NK-92 treated with Interleukin-12 subunit alpha and Interleukin-12 subunit beta, amount 100 ng/mL, for 24 hours (cell line): ENCODE data around the gene MFRP.
A peak's percentile ranks its signal among the peaks of the same experiment; 100 is the strongest.

Source experiments
- DNase-seq: peaks from one replicate; lab custom pipeline; 2025; lab: John Stamatoyannopoulos, UW

MFRP gene

GRCh38 chr11:119359365-119360214, 13.1 kb upstream of the MFRP start:
- no peak for DNase-seq

- DNase-seq: no peak
These were observed 10.6 kb upstream of the MFRP start for GRCh38 chr11:119357074-119357473.

GRCh38 chr11:119356349-119357031, 10.0 kb upstream of the MFRP start:
- peak; percentile 30 for DNase-seq

DNA sequence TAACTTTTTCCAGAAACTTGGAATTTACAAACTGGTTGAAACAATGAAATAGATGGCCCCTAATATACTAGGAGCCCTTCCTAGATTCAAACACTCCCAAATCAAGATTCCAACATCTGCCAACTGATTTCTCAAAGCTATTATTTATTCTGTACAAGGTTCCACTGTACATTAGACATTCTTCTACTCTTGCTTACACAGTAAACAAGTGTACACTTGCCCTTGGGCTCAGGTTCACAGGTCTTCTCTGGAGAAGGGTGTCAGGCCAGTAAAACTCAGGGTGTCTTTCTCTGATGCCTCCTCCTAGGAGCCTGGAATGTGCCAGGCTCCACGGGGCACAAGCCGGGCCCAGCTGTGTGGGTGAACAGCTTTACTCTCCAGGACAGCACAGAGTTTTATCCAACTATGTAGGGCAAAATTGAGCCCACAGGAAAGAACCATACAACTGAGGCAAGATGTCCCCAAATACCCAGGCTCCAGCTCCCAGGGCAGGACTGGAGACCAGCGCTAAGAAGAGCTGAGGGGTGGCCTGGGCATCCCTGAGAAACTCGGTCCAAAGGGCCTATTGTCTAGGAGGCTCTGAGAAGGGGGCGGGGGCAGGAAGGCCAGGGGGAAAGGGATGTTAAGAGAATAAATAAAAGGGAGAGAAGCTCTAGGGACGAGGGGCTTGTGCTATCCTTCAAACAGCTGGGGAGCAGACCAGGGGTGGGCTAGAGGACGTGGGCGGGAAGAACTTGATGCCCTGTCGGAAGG, 8.8 kb upstream of the MFRP start:
- DNase-seq: no peak

DNA sequence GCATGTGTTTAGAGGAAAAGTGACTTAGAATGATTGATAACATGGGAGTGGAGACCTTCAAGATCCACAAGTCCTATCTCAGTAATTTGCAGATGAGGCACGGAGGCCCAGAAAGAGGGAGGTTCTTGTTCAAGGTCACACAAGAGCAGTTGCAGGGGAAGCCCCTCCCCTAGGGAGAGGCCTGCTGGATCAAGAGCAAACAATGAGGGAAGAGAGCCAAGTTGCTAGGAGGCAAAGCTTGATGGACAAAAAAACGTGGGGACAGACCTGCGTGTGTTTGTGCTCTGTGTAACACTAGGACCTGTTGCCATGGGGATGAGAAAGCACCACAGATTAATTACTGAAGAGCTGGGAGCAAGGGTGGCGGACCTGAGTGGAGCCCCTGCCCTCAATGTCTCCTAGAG, 6.4 kb upstream of the MFRP start:
- DNase-seq: no peak

DNA sequence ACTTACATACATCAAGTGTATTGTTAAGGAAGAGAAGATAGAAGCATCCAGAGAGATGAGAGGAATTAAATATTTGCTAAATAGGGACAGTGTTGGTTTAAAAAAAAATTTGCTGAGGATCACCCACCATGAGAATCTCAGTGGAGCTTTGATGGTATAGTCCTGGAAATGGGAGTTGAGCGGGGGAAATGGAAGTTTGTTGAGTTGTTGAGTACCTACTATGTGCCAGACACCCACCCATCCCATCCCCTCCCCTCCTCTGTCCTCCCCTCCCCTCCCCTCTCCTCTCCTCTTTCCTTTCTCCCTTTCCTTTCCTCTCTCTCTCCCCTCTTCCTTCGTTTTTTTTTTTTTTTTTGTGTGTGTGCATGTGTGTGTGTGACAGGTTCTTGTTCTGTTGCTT, 4.7 kb upstream of the MFRP start:
- no peak for DNase-seq

DNA sequence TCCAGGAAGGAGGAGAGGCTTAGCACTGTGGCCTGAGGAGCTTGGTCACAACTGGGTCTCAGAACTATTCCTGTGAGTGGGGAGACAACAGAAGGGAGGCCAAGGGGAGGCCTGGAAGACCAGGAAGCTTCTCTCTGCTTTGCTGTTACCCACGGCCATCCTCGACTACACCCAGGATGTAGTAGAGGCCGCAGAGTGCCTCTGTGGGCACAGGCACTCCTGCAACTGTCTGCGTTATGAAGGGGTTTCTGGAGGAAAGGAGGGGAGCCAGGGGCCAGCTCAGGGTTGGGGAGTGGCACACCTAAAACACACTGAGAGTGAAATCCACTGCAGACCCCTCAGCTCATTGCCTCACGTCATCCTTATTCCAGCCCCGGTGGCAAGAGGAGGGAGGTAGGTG, 3.8 kb upstream of the MFRP start:
- DNase-seq: no peak

DNA sequence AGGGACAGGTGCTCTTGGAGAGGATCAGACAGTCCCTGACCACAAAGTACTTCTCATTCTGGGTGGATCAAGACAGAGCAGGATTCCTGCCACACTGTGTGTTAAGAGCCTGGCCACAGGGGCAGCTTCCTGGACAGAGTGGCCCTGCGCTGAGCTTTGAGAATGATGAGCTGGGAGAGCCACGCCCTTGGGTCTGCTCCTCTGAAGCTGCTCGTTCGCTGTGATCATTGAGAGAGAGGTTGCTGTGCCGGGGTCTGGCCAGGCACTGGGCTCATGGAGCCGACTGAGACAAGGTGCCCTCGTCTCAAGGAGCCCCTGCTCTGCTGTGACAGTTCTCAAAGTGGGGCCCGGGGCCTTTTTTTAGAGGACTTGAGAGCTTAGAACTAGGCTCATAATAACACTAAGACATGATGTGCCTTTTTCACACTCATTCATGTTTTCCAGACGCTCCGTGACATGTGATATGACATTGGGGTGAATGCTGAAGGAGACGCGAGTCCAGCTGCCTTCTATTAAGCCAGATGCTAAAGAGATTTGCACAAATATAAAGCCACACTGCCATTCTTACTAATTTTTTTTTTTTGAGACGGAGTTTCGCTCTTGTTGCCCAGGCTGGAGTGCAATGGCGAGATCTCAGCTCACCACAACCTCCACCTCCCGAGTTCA, 1.6 kb upstream of the MFRP start:
- DNase-seq: no peak

DNA sequence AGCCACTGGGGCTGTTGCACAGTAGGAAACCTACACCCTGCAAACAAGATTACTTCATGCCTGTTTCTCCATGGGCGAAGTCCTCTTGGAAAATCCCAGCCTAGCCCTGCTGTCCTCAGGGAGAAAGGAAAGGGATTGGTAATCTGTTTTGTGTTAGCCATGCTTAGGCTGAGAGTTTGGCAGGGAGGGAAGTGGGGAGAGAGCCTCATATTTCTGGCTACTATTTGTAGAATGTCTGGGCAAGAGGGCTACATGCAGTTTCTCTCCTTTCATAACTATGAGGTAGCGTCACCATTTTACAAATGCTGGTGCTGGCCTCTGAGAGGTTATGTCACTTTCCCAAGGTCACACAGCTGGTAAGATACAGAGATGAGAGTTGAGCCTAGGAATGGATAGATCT, 737 bp upstream of the MFRP start:
- no peak for DNase-seq

GRCh38 chr11:119345685-119346084, 820 bp downstream of the MFRP start:
- DNase-seq: no peak

GRCh38 chr11:119344291-119345010, 2.1 kb downstream of the MFRP start:
- no peak for DNase-seq

GRCh38 chr11:119343726-119344125, 2.8 kb downstream of the MFRP start:
- no peak for DNase-seq

- DNase-seq: no peak
These were observed 4.0 kb downstream of the MFRP start for GRCh38 chr11:119342362-119343130.

DNA sequence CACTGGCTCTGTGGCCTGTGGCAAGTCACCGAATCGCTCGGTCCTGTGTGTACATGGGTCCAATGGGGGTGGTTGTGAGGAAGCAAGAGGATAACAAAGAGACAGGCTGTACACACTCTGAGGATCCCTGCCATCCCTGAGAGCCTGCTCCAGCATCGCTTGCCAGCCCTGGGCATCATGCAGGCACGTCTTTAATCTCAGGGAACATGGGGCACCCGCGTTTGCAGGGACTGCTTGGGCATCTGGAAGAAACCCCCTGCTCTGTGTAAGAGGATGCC, 4.5 kb downstream of the MFRP start:
- no peak for DNase-seq

DNA sequence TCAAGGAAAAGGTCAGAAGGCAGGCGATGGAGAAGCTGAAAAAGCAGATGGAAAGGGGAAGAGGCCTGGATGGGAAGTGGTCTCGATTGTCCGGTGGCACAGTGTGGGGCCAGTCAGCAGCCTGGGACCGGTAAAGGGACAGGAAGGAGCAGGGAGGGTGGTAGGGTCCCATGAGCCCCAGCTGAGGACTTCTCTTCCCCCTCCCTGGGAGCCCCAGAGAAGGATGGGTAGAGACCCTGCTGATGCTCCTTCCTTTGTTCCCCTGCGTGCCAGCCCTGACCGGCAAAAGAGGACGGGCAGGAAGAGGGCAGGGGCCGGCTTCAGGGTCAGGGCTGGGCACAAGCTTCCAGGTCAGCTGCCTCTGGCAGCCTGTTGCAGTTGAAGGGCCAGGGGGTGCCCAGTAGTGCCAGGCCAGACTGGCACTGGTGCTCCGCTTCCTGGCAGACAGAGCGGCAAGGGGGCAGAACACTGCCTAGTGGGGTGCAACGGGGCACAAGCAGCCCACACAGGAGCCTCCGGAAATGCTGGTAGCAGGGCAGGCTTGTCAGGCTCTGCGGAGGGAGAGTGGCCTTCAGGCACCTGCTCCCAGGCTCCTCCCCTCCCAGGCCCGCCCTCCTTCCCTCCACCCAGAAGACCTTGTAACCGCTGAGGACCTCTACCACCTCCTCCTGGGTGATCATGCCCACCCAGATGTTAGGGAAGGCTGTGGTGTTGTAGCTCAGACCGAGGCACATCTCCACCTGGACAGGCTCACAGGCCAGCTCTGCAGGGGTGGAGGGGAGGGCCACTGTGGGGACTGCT, 5.1 kb downstream of the MFRP start:
- no peak for DNase-seq

DNA sequence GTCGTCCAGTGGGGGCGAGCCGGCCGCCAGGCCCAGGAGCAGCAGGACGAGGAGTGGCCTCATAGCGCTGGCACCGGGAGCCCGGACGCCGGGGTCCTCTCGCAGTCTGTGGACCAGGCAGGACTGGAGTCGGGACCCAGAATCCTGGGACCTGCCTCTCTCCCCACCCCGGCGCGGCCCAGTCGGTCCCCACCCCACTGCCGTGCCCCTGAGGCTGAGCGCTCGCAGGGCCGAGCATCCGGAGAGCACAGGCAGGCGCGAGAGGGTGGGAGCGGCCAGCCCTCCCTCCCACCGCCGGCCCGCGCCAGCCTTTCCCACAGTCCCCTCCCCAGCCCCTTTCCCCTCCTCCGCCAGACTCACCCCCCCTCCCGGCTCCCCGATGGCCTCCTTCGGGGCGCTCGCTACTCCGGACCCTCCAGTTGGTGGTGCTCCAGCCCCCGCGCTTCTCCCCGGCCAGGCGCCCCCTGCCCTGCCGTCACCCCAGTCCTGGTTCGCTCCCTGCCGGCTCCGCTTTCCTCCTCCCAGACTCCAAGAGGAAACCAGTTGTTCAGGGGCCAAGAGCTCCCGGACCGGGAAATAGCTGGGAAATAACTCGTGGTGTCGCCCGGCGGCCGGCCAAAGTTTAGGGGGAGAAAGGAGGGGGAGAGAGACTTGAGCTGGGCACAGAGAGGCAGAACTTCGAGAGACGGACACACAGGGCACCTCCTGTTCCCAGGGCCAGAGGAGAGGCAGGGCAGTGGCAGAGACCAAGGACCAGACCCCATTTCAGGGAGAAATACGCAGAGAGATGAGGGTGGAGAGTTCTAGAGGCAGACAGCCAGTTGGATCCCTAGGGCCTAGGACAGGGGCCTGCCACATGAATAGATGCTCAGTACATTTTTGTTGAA, 5.9 kb downstream of the MFRP start, which contains the start of gene C1QTNF5:
TSS of gene C1QTNF5 (minus strand) at position 549 of the 887 bp plus-strand sequence. CDS start at position 63, 486 bp downstream.
- no peak for DNase-seq

DNA sequence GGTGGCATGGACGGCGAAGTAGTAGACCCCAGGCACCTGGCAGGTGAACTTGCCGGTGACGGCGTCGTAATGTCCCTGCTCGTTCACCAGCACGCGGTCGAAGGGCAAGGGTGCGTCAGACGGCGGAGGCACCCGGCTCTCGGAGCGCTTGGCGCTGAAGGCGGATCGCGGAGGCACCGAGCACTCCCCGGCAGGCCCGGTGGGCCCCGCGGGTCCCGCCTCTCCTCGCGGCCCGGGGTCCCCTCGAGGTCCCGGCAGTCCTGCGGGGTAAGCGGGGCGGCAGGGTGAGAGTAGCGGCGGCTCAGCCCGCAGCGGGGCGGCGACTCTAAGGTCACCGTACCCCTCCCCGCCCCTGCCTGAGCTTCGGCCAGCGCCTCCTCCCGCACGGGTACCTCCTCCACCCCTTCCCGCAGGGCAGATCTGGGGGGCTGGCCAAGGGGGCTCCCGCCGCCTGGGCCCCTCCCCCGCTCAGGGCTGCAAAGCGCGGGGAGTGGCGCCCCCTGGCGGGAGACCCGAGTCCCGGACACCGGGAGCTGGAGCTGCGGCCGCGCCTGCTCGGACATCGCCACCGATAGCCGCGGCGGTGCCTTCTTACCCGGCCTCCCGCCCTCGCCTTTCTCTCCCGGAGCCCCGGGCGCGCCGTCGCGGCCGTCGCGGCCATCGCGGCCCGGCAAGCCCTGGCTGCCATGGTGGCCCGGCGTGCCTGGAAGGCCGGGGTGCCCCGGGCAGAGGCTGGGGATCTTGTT, 6.7 kb downstream of the MFRP start:
- DNase-seq: no peak

GRCh38 chr11:119338965-119339588, 7.4 kb downstream of the MFRP start:
- DNase-seq: no peak
